HepG2 (cell line): ENCODE results near the gene NDST1. TPM values are rescaled to one million over a fixed set of nuclear protein-coding genes. Genes with fewer than 3 reads are reported as not detected.

Experiments used
- ATAC-seq: fragments of 200-7000 bp; cut with Tn5 transposase; 3 replicates; pipeline ENCODE4 v1.9.1; 2020; ENCODE audit warnings: mild to moderate bottlenecking, moderate library complexity
- BruUV-seq: library from RNA; stranded (reverse); fragments of 400-500 nt; replicated peaks from 2 replicates; lab custom pipeline; 2021; lab: Mats Ljungman, UMichigan
- CTCF ChIA-PET: fragments of 300-600 bp; formaldehyde crosslinking; extraction: SDS; loops from one replicate; lab custom pipeline; 2021; ENCODE audit warnings: low total read pairs, inconsistent platforms, low intra/inter-chr PET ratio; lab: Yijun Ruan, JAX
- POLR2A ChIA-PET: fragments of 350-600 bp; sonication (Branson Sonifier 250); formaldehyde crosslinking; loops from one replicate; lab custom pipeline; 2020; ENCODE audit warnings: antibody characterized with exemption, inconsistent platforms; lab: Yijun Ruan, JAX
- DNase-seq: peaks from one replicate; pipeline ENCODE4 v3.0.0-alpha.2; 2015; ENCODE audit warnings: low spot score
- FAIRE-seq: peaks from 3 replicates; lab custom pipeline; 2011; peaks lifted over from hg19 to GRCh38; lab: Jason Lieb, UNC
- H2AFZ ChIP-seq: one replicate; pipeline ENCODE4 v1.6.1; 2011; ENCODE audit warnings: low read length, inconsistent platforms
- H3K27ac ChIP-seq: fragments of 300-600 bp; 3 replicates; pipeline ENCODE4 v1.8.0; 2011; ENCODE audit warnings: mixed run types, mild to moderate bottlenecking, mixed read lengths, low read length, inconsistent platforms; ENCODE audit not compliant: insufficient read depth; ENCODE audit errors: extremely low read length
- H3K27me3 ChIP-seq, 2 experiments: fragments of 200-600 bp in 1 of 2; 2 replicates in 1 of 2; 3 replicates in 1 of 2; pipeline versions ENCODE4 v1.6.0 to v1.8.0; 2011; ENCODE audit warnings: low read length in 2 of 2, mild to moderate bottlenecking in 2 of 2, moderate library complexity in 2 of 2, inconsistent platforms in 1 of 2; ENCODE audit not compliant: insufficient read depth in 2 of 2, control insufficient read depth in 1 of 2
- H3K36me3 ChIP-seq, 2 experiments: fragments of 200-600 bp in 1 of 2; replicated peaks in 1 of 2; 2 replicates in 1 of 2; 3 replicates in 1 of 2; pipeline versions ENCODE4 v1.5.1 to v1.8.0; 2011; ENCODE audit warnings: low read length in 2 of 2, inconsistent platforms in 1 of 2; ENCODE audit not compliant: insufficient read depth in 2 of 2, control insufficient read depth in 1 of 2
- H3K4me1 ChIP-seq: 2 replicates; pipeline ENCODE4 v1.5.1; 2012; ENCODE audit warnings: low read length, inconsistent platforms; ENCODE audit not compliant: insufficient read depth
- H3K4me2 ChIP-seq: 2 replicates; pipeline ENCODE4 v1.6.0; 2011; ENCODE audit warnings: low read depth, low read length, inconsistent platforms
- H3K4me3 ChIP-seq, 3 experiments: fragments of 200-600 bp in 1 of 3; sonication (generic), shearing (Covaris generic) in 1 of 3; replicated peaks in 1 of 3; 2 replicates each; pipeline ENCODE4 v1.5.1; 2011 to 2016; ENCODE audit warnings: low read length in 3 of 3, inconsistent platforms in 2 of 3, low read depth in 2 of 3, mild to moderate bottlenecking in 2 of 3, control low read depth in 1 of 3, mixed read lengths in 1 of 3; ENCODE audit not compliant: insufficient read depth in 1 of 3
- H3K79me2 ChIP-seq: one replicate; pipeline ENCODE4 v1.6.1; 2011; ENCODE audit warnings: low read length, inconsistent platforms; ENCODE audit not compliant: insufficient read depth
- H3K9ac ChIP-seq: 2 replicates; pipeline ENCODE4 v1.6.0; 2011; ENCODE audit warnings: mild to moderate bottlenecking, low read depth, low read length, inconsistent platforms; ENCODE audit not compliant: insufficient read depth
- H3K9me3 ChIP-seq: 2 replicates; pipeline ENCODE4 v1.5.1; 2012; ENCODE audit warnings: mild to moderate bottlenecking, low read length
- H4K20me1 ChIP-seq: 2 replicates; pipeline ENCODE4 v1.6.0; 2011; ENCODE audit warnings: inconsistent platforms, mild to moderate bottlenecking, low read length, moderate library complexity; ENCODE audit not compliant: insufficient read depth
- FOXO4 ChIP-seq: sonication (generic); formaldehyde crosslinking; conservative IDR thresholded peaks from 2 replicates; pipeline ENCODE4 v1.8.1; 2023; ENCODE audit warnings: missing genetic modification reagents
- HNF1A ChIP-seq, 2 experiments: sonication (generic) in 1 of 2; formaldehyde crosslinking in 1 of 2; IDR thresholded peaks; 2 replicates each; pipeline versions ENCODE4 v1.4.0 to v1.6.1; 2016 to 2020; ENCODE audit warnings: borderline replicate concordance in 1 of 2, low read depth in 1 of 2, mild to moderate bottlenecking in 1 of 2, missing genetic modification reagents in 1 of 2
- JUN ChIP-seq: sonication (generic); formaldehyde crosslinking; IDR thresholded peaks from 2 replicates; pipeline ENCODE4 v1.4.0; 2020; ENCODE audit warnings: mild to moderate bottlenecking, missing genetic modification reagents
- KDM1A ChIP-seq: IDR thresholded peaks from 2 replicates; pipeline ENCODE4 v1.6.1; 2016; ENCODE audit warnings: missing compliant biosample characterization
- RCOR2 ChIP-seq: IDR thresholded peaks from 2 replicates; pipeline ENCODE4 v1.6.1; 2016; ENCODE audit warnings: missing biosample characterization, missing genetic modification reagents
- XRCC5 ChIP-seq: fragments of 200-400 bp; formaldehyde crosslinking; optimal IDR thresholded peaks from 2 replicates; pipeline ENCODE3; 2017; ENCODE audit warnings: mild to moderate bottlenecking, low read length
- ZFP91 ChIP-seq: sonication (generic); formaldehyde crosslinking; IDR thresholded peaks from 2 replicates; pipeline ENCODE4 v1.9.0; 2022; ENCODE audit warnings: missing genetic modification reagents, mild to moderate bottlenecking, borderline replicate concordance
- ZMYM3 ChIP-seq: sonication (generic); formaldehyde crosslinking; IDR thresholded peaks from 2 replicates; pipeline ENCODE4 v1.5.1; 2020; ENCODE audit warnings: mild to moderate bottlenecking, missing genetic modification reagents
- ZNF10 ChIP-seq: sonication (generic); formaldehyde crosslinking; IDR thresholded peaks from 2 replicates; pipeline ENCODE4 v1.4.0; 2020; ENCODE audit warnings: mild to moderate bottlenecking, low read depth, missing genetic modification reagents, borderline replicate concordance
- ZNF264 ChIP-seq: sonication (generic); formaldehyde crosslinking; IDR thresholded peaks from 2 replicates; pipeline ENCODE4 v1.4.0; 2020; ENCODE audit warnings: missing genetic modification reagents
- ZNF564 ChIP-seq: sonication (generic); formaldehyde crosslinking; IDR thresholded peaks from 2 replicates; pipeline ENCODE4 v1.8.1; 2023; ENCODE audit warnings: mild to moderate bottlenecking, missing genetic modification reagents
- ZNF570 ChIP-seq: sonication (generic); formaldehyde crosslinking; IDR thresholded peaks from 2 replicates; pipeline ENCODE4 v1.4.0; 2020; ENCODE audit warnings: mild to moderate bottlenecking, missing genetic modification reagents, borderline replicate concordance
- ZSCAN22 ChIP-seq: sonication (generic); formaldehyde crosslinking; IDR thresholded peaks from 2 replicates; pipeline ENCODE4 v1.4.0; 2020; ENCODE audit warnings: mild to moderate bottlenecking, missing genetic modification reagents
- WGBS: methylation state at CpG from one replicate; pipeline ENCODE4 v1.1.6; 2017; ENCODE audit warnings: low lambda C conversion rate; 5-methylcytosine and 5-hydroxymethylcytosine counted together
- in situ Hi-C: cut with HindIII; loops from 2 replicates; pipeline ENCODE4 v1.10.0; 2017; ENCODE audit warnings: low pct_unique_long_range_greater_than_20kb; ENCODE audit not compliant: extremely low pct_ligation_motif_present
- intact Hi-C: fragments of 100-400 bp; cut with micrococcal nuclease; formaldehyde crosslinking; loops from one replicate; pipeline ENCODE4 v1.10.0; 2022; ENCODE audit not compliant: unreplicated experiment
- polyA plus RNA-seq, 8 experiments: library from polyadenylated mRNA; depleted of rRNA in 3 of 8; stranded (reverse) in 7 of 8; unstranded in 1 of 8; fragments of >200 nt; fragmentation: Illumina TruSeq in 4 of 8; extraction: Trizol in 4 of 8; gene quantifications; 2 replicates each; pipeline versions ENCODE4 v1.2.1 to v1.2.3, GENCODE V29; 2011 to 2016; ENCODE audit warnings: low read depth in 4 of 8, missing spikeins in 1 of 8, mixed read lengths in 1 of 8; ENCODE audit not compliant: insufficient read depth in 1 of 8
- total RNA-seq, 5 experiments: library from RNA; depleted of rRNA; stranded (reverse); fragments of >200 nt; fragmentation: Illumina TruSeq; extraction: Trizol; gene quantifications; 2 replicates each; pipeline ENCODE4 v1.2.3, GENCODE V29; 2016; ENCODE audit warnings: low read depth in 1 of 5

The NDST1 gene
- total and polyA plus RNA-seq, 2 of the 13 experiments (the other 11 are each of a cell fraction or from before 2014, with no cell fraction given), result 23.8 to 26.2 TPM

- TF ChIP-seq KDM1A (CRISPR knock-in tag) (peak; percentile 70; the same call in 1 of the 2 replicates), RCOR2 (CRISPR knock-in tag) (peak; percentile 46; the same call in 1 of the 2 replicates), ZMYM3 (CRISPR knock-in tag) (peak; percentile 97), XRCC5 (no peak)
Observed at GRCh38 chr5:150509992-150510391, 2.1 kb downstream of the NDST1 start (continued).

- CTCF ChIA-PET, result interaction anchor here (0.7 kb wide), 1 partner anchor 13 kb away, joined by 3 read pairs; no protein-coding TSS in a partner anchor
- peak; percentile 86 for ATAC-seq
- DNase-seq, result peak; percentile 92
- intact Hi-C loops (no loop called here), in situ Hi-C loops (no loop called here)
- POLR2A ChIA-PET, result interaction anchor here (0.8 to 4.2 kb wide), 10 partner anchors 11 to 61 kb away, joined by 3 to 35 read pairs (median 7); partner anchors contain the start of gene RPS14
- TSS peak; percentile 29 for BruUV-seq
- 49% methylated on average over 7 of the region's 12 CpGs for WGBS
- peak; percentile 98 for FAIRE-seq
- Histone ChIP-seq H2AFZ (no peak overlapping the region), H3K4me3 (peak overlapping the region in 1 of 3 experiments; percentile 47; a peak in 2 of 6 replicates), H3K27me3 (no peaks in the 10 kb centered on the region), H4K20me1 (peaks cover 14% of the 10 kb centered on the region; the same call in 1 of the 2 replicates), H3K4me1 (peaks cover 98% of the 10 kb centered on the region), H3K79me2 (peaks cover 80% of the 10 kb centered on the region), H3K36me3 (peaks cover 1 to 3% of the 10 kb centered on the region in 2 experiments; a peak in 2 of 5 replicates), H3K4me2 (peak overlapping the region; percentile 59), H3K27ac (peak overlapping the region; percentile 77), H3K9me3 (no peaks in the 10 kb centered on the region), H3K9ac (peak overlapping the region; percentile 45)
- TF ChIP-seq ZNF570 (CRISPR knock-in tag) (no peak), ZMYM3 (CRISPR knock-in tag) (no peak), ZFP91 (CRISPR knock-in tag) (peak; percentile 53; the same call in 1 of the 2 replicates), JUN (peak; percentile 91), FOXO4 (CRISPR knock-in tag) (no peak), ZSCAN22 (0 out of 2 replicates have a peak, but pooled peaks have one; percentile 27), HNF1A (IDR thresholded peaks at IDR 0.05; ENCODE audit: low read depth) (no peak), HNF1A (CRISPR knock-in tag; IDR thresholded peaks at IDR 0.05; ENCODE audit: borderline replicate concordance) (peak; percentile 70; the same call in 1 of the 2 replicates), ZNF264 (CRISPR knock-in tag) (peak; percentile 82; the same call in 1 of the 2 replicates), ZNF10 (CRISPR knock-in tag) (no peak), ZNF564 (no peak; the same call in 1 of the 2 replicates)
Observed at GRCh38 chr5:150510460-150511263, 2.7 kb downstream of the NDST1 start.
